ENCODE results near the gene SELENOI.
"Not testable (repeated sequence)": the region's sequence is repeated elsewhere in the genome, so short reads cannot be mapped to it uniquely, and the experiment has no call there.

SELENOI gene

DNA sequence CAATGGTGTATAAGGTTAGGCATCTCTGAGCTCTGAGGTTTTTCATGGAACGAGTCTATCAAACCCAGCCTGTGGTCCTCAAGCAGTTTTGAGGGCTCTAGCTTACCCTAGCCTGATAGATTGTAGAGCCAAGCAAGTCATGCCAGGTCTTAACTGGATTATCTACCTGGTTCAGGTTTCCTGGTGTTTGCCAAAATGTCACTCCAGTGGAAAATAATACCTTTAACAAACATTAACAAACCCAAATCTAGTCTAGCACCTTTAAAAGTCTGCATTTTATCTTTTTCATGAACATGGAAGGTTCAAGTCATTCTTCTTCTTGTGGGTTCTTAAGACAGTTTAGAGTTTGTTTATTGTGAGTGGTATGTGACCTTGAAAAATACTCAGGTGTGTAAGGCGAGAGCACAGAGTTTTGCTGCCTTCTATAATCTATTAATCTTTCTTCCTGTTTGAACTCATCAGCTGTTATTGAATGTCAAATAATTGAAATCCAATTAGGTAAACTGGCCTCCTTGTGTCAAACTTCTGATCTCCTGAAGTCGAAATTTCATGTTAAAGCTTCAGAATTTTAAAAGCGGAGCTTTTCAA lies 14.0 kb downstream of the SELENOI start:
- no peak for DNase-seq (ENCODE audit: low read depth)

DNA sequence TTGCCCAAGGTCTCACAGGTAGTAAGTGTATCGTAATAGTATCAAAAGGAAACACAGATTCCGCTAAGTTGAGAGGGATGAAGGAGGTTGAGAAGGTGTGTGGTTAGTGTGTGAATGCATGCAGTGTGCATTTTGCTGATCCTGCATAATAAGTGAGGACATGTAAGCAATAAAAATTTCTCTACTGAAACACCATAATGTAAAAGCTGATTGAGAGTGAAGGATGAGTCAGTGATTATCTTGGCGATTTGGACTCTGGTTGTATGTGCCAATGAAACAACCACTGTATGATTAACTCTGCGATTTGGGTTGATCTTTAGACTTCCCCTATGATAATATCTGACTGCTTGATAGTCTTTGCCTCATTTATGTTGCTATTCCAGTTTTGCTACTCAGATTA lies 17.4 kb downstream of the SELENOI start:
- no peak for DNase-seq (ENCODE audit: low read depth)

DNA sequence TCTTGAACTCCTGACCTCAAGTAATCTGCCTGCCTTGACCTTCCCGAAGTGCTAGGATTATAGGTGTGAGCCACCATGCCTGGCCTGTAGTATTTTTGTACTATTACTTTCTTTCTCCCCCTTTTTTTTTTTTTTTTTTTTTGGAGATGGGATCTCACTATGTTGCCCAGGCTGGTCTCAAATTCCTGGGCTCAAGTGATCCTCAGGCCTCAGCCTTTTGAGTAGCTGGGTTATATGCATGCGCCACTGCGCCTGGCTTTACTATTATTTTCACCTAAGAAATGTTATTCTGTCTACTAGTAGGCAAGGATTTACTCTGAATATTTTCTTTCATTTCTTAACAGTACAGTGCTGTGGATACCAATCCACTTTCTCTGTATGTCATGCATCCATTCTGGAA lies 18.0 kb downstream of the SELENOI start:
- no peak for DNase-seq (ENCODE audit: low read depth)

DNA sequence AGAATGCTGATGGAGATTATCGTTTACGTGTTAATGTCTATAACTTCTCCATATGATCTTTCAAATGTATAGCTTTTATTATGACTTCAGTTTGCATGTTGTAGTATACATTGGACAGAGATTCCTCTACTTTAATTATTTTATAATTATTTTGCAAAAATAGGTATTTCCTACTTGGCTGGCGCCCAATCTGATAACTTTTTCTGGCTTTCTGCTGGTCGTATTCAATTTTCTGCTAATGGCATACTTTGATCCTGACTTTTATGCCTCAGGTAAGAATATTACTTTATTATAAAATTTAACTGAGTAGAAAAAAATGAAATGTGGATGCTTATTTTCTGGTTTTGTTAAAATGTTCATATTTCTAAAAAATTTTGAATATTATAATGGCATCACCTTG lies 18.7 kb downstream of the SELENOI start:
- no peak for DNase-seq (ENCODE audit: low read depth)

DNA sequence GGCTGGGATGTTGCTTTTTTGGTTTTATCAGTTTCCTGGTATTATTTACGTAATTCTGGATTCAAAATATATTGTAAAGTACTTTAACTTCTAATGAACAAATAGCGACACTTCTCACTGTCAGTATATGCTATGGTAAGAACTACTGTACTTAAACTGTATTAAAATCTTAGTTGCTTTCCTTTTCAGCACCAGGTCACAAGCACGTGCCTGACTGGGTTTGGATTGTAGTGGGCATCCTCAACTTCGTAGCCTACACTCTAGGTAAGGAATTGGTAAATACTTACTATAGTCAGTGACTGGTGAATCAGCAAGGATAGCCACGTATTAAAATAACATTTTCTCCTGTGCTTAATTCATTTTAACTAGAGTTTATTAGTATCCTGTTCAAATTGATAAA lies 21.0 kb downstream of the SELENOI start:
- DNase-seq (ENCODE audit: low read depth) = no peak

DNA sequence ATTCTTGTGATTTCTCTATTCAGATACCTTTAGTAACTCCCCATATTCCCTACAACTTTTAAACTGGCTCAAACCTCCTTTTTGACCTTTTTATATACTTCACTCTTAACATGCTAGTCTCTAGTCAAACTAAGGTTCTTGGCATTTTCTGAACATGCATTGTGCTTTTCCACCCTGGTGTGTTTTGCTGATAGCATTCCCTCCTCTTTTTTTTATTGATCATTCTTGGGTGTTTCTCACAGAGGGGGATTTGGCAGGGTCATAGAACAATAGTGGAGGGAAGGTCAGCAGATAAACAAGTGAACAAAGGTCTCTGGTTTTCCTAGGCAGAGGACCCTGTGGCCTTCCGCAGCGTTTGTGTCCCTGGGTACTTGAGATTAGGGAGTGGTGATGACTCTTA lies 23.7 kb downstream of the SELENOI start:
- not testable (repeated sequence) for DNase-seq (ENCODE audit: low read depth)

DNA sequence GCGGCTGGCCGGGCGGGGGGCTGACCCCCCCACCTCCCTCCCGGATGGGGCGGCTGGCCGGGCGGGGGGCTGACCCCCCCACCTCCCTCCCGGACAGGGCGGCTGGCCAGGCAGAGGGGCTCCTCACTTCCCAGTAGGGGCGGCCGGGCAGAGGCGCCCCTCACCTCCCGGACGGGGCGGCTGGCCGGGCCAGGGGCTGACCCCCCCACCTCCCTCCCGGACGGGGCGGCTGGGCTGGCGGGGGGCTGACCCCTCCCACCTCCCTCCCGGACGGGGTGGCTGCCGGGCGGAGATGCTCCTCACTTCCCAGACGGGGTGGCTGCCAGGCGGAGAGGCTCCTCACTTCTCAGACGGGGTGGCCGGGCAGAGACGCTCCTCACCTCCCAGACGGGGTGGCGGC lies 25.0 kb downstream of the SELENOI start:
- DNase-seq (ENCODE audit: low read depth) = not testable (repeated sequence)

DNA sequence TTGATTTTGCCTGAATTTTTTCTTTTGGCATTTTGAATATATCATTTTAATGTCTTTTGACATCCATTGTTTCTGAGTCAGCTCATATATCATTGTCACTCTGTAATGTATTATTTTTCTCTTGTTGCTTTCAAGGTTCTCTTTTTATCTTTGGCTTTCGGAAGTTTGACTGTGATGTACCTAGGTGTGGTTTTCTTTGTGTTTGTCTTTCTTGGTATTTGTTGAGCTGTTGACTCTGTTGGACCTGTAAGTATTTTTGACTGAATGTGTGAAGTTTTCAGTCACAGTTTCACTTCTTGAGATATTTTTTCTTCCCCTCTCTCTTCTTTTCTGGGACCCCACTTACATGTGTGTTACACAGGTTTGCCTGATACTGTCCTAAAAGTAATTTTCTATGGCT lies 30.9 kb downstream of the SELENOI start:
- DNase-seq (ENCODE audit: low read depth) = no peak

DNA sequence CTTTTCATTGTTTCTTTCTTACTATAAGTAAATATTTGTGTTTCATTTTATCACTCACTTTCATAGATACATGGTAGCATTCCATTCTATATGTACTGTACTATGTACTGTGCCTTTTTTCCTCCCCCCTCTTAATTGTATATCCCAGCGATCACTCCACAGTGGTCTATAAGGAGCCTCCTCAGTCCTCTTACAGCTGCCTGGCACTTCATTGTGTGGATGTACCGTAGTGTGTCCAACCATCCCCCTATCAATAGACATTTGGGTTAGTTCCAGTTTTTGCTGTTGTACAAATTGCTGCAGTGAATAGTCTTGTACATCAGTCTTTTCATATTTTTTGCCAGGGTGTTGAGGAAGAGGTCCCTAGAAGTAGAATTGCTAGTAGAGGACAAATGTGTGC lies 34.3 kb downstream of the SELENOI start:
- DNase-seq (ENCODE audit: low read depth) = no peak

DNA sequence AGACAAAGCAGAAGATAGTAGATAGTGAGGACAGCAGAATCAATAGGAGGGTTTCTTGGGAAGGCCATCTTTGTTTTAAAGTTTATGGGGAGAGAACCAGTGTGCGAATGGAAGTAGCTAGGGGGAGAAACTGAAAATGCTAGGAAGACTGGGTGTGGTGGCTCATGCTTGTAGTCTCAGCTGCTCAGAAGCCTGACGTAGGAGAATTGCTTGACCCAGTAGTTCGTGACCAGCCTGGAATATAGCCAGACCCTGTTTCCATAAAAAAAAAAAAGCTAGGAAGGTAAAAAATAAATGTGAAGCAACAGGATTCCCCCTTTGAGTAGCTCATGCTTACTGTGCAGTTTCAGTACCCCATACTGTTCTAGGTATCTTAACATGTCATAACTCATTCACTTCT lies 36.6 kb downstream of the SELENOI start:
- no peak for DNase-seq (ENCODE audit: low read depth)

DNA sequence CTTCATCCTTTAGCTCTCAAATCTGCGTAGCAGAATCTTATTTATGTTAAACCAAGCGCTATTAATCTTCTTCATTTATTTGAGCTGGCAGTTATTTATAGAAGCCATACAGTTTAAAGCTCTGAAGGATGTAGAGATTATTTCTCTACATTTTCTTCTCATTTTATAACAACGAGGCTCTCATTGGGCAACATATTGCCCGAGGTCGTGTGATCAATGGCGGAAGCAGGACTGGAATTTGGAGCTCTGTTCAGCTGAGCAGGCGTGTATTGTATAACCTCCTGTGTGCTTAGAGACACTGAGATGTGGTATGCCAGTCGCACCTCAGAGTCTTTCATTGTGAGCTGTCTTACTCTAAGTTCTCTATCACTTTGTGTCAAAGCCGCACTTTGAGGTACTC lies 38.2 kb downstream of the SELENOI start:
- no peak for DNase-seq (ENCODE audit: low read depth)

DNA sequence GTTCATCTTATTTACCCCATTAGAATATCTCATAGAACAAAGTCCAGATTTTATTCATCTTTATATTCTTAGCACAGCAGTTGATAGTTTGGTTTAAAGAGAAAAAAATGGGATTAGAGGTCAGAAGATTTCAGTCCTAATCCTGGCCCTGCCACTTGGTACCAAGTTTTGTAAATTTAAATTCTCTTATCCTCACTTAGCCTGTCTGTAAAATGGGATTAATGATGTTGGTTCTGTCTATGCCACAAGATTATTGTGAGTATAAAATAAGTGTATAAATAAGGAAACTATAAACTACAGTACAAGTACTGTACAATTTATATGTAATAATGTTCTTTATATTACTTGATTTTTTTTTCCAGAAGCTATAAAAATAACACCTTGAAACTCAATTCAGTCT lies 38.7 kb downstream of the SELENOI start:
- DNase-seq (ENCODE audit: low read depth) = no peak

DNA sequence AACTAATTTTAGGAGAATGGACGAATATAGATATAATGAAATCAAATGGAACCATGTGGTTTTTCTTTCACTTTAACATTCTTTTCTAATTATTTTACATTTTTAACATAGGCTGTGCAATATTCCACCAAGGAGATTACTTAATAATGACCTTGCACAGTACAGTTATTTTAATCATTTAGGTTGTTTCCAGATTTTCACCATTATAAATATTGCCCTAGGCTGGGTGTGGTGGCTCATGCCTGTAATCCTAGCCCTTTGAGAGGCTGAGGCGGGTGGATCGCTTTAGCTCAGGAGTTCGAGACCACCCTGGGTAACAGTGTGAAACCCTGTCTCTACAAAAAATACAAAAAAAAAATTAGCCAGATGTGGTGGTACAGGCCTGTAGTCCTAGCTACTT lies 41.2 kb downstream of the SELENOI start:
- no peak for DNase-seq (ENCODE audit: low read depth)

DNA sequence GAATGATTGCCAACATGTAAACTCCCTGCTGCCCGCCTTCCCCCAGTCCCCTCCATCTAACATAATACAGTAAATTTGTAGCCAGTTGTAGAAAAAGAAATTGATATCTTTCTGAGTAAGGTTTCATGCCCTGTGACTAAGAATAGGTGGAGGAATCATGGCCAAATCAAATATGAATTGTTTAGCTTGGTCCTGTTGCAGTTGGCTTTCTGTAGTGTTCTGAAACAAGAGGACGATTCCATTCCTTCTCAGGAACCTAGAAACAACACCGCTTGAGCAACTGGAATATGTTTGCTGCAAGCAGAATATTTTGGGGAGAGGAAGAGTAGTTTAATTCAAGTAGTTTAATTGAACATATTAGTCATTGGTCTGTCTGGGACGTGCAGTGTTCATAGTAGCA lies 48.8 kb downstream of the SELENOI start:
- no peak for DNase-seq (ENCODE audit: low read depth)

DNA sequence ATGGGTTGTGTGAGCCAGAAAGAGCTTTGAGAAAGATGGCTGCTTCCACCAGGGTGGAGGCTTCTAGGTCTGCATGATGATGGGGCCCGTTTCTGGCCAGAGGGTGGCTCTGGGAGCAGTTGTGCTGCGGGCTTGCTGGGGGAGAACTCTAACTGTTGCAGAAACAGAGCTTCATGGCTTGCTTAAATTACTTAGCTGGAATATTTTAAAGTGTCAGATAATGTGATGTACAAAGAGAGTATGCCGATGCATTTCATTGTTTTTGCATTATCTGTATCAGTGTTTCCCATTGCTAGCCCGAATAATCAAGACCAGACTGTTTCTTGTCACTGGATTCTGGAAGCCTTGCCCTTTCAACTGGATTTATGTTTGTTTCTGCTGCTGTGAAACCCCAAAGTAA lies 49.5 kb downstream of the SELENOI start:
- DNase-seq (ENCODE audit: low read depth) = no peak

DNA sequence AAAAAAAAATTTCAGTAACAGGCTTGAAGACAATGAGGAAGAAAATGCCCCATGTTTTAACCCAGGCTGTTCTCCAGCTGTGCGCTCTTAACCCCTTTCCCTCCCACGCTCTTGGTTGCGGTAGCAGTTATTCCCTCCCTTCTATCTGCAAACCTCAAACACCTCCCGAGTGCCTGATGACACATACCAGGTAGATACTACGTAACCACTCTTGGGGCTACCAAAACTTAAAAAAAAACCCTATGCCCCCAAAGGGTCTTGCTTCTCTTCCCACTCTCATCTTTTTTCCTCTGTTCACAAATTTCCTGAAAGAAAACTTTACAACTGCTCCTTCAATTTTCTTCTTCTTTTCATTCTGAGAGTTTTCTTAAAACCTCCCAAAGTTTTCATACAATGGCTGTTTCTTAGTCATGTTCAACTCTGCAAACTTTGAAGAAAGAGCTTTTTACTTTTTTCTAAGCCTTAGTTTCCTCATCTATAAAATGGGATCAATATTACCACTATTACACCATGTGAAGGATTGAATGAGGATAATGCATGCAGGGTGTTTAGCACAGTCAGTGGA lies 50.9 kb downstream of the SELENOI start:
- DNase-seq (ENCODE audit: low read depth) = no peak

DNA sequence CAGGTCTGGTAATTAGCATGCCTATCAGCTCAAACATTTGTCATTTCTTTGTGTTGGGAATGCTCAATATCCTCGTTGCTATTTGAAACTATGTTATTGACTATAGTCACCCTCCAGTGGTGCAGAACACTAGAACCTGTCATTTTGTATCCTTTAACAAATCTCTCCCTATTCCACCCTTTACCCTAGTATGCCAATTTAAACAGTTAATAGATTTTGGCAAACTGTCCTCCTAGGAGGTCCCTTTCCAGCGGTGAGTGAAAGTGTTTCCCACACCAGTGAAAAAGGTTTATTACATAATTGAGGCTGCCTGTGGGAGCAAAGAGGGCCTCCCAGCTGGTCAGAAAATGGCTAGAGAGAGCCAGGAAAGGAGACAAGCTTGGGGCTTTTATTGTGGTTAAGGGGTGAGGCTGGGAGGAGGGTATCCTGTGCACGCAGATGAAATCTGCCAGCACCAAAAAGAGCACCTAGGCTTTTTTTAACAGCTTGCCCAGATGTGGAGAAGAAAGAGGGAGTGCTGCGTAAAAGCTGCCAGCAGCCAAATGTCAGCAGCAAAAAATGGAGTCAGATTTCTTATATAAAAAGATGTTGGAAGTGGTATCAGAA lies 53.9 kb downstream of the SELENOI start:
- DNase-seq (ENCODE audit: low read depth) = no peak

DNA sequence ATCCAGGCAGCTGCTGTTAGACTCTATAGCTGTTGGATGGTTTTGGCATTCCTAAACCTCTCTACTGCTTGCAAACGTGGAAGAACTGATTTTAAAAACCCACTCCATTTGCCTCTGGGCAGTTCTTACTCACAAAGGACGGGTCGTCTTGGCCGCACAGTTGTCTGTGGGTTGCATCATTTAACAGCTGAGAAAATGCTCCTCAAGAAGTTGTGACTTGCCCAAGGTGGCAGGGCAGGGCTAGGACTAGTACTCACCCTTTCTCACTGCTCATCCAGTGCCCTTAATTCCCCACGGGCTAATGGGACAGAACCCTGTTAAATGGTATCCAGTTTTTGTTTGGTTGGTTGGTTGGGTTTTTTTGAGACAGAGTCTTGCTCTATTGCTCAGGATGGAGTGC lies 54.8 kb downstream of the SELENOI start:
- no peak for DNase-seq (ENCODE audit: low read depth)

DNA sequence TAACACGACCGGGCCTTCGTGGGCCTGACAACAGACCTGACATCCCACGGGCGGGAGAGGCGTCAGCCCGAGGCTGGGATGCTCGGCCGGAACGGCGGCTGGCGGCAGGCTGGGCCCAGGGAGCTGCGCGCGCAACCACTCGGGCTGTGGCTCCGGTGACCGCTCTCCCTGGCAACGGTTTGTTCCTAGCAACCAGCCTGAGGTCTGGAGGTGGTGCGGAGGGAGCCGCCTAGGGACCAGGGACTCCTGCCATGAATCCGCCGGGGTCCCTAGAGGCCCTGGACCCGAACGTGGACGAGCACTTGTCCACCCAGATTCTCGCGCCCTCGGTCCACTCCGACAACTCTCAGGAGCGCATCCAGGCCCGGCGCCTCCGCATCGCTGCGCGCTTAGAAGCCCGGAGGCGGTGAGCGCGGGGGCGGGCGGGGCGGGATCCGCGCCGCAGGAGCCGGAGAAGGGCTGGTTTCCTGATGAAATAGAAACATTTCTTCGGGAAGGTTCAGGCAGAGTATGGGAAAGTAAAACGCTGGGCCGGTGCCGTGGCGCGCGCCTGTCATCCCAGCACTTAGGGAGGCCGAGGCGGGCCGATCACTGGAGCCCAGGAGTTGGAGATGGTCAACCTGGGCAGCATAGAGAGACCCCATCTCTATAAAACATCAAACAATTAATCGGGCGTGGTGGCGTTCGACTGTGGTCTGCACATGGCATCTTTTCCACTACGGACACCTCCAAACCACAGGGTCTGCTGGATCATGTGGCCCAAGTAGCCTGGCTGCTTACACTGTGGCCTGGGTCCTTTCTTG lies 56.0 kb downstream of the SELENOI start, which contains the start of gene DRC1:
TSS of gene DRC1 (plus strand) at position 182 of the 803 bp plus-strand sequence. CDS start at position 252, 70 bp downstream.
- DNase-seq (ENCODE audit: low read depth) = no peak

DNA sequence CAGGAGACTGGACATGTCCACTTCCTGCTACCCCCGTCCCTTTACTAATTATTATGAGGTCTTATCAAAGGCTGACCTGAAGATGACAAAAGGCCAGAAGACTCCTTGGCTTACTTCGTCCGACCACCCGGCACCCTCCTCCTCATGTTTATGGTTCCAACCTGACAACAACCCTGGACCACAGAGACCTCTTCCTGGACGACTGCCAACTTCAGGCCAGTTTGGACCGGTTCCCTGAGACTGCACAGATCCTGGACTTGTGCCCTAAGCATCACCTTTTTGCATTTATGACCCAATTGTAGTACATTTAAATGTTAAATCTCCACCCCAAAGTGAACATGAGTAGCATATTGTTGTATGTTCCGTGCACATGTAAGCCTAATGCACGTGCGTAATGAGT lies 61.6 kb downstream of the SELENOI start:
- no peak for DNase-seq (ENCODE audit: low read depth)

DNA sequence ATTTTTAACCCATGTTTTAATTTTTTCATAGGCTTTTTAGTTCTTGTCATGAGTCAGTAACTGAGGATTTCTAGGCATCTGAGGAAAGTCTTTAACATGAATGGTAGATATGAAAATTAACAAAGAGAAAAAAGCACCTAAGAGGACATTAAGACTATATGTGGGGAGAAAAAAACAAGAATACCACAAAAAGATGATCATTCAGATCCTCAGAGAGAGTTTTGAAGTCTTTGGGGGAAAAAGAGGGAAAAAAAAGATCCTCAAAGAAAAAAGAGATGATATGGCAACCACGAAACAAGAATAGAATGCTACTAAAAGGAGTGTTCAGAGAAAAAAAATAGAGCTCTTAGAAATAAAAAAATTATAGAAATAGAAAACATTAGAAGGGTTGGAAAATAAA lies 63.8 kb downstream of the SELENOI start:
- no peak for DNase-seq (ENCODE audit: low read depth)

DNA sequence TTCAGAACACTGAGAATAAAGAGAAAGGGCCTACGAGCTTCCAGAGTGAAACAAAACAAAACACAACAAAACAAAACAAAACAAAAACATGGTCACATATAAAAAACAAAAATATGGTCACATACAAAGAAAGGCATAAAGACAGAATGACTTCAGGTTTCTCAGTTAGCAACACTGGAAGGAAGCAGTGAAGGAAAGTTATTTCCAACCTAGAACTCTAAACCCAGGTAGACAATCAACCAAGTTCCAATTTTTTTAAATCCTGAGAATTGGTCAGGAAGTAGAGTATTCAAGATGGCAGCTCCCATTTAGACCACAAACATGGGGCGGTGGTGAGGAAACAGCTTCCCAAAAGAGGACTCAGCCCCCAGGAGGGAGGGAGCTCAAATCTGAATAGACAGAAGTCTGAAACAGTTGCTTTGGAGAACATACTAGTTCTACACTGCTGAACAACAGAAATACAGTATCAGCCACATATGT lies 64.9 kb downstream of the SELENOI start:
- DNase-seq (ENCODE audit: low read depth) = no peak

DNA sequence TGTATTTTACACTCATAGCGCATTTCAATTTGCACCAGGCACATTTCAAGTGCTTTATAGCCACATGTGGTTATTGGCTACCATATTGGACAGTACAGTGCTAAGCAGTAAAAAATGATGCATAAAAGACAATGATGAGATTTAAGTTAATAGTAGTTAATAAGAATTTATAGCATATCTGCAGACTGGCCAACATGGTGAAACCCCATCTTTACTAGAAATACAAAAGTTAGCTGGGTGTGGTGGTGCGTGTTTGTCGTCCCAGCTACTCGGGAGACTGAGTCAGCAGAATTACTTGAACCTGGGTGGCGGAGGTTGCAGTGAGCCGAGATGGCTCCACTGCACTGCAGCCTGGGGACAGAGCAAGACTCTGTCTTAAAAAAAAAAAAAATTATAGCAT lies 65.5 kb downstream of the SELENOI start:
- DNase-seq (ENCODE audit: low read depth) = no peak
